Measurements from ENCODE around the gene BPGM.
"Not testable (repeated sequence)": the region's sequence is repeated elsewhere in the genome, so short reads cannot be mapped to it uniquely, and the experiment has no call there.

Gene BPGM

GRCh38 chr7:134665045-134665444 is 18.4 kb downstream of the BPGM start:
- not testable (repeated sequence) for DNase-seq (ENCODE audit: low read depth in 2 of 2)

GRCh38 chr7:134667899-134668298 is 21.2 kb downstream of the BPGM start:
- DNase-seq (ENCODE audit: low read depth in 2 of 2), result no peak

- DNase-seq (ENCODE audit: low read depth in 2 of 2), result no peak
Observed at GRCh38 chr7:134669388-134669787, 22.7 kb downstream of the BPGM start.

GRCh38 chr7:134669845-134670373 is 23.3 kb downstream of the BPGM start:
- DNase-seq (ENCODE audit: low read depth in 2 of 2), result peak; percentile 31 to 38

GRCh38 chr7:134671609-134672008 is 25.0 kb downstream of the BPGM start:
- DNase-seq (ENCODE audit: low read depth in 2 of 2), result no peak

- no peak for DNase-seq (ENCODE audit: low read depth in 2 of 2)
Observed at GRCh38 chr7:134674424-134674823, 27.8 kb downstream of the BPGM start.

- DNase-seq (ENCODE audit: low read depth in 2 of 2), result no peak
Observed at GRCh38 chr7:134676743-134677142, 30.1 kb downstream of the BPGM start.

- no peak for DNase-seq (ENCODE audit: low read depth in 2 of 2)
Observed at GRCh38 chr7:134678115-134678514, 31.5 kb downstream of the BPGM start.

GRCh38 chr7:134679006-134679405 is 32.4 kb downstream of the BPGM start:
- no peak for DNase-seq (ENCODE audit: low read depth in 2 of 2)

GRCh38 chr7:134684165-134684564 is 37.5 kb downstream of the BPGM start:
- no peak for DNase-seq (ENCODE audit: low read depth in 2 of 2)

- no peak for DNase-seq (ENCODE audit: low read depth in 2 of 2)
Observed at GRCh38 chr7:134685250-134685649, 38.6 kb downstream of the BPGM start.

- DNase-seq (ENCODE audit: low read depth in 2 of 2), result no peak
Observed at GRCh38 chr7:134686786-134687185, 40.1 kb downstream of the BPGM start.

- not testable (repeated sequence) for DNase-seq (ENCODE audit: low read depth in 2 of 2)
Observed at GRCh38 chr7:134689550-134689949, 42.9 kb downstream of the BPGM start.

GRCh38 chr7:134690016-134690415 is 43.4 kb downstream of the BPGM start:
- no peak for DNase-seq (ENCODE audit: low read depth in 2 of 2)

- DNase-seq (ENCODE audit: low read depth in 2 of 2), result no peak
Observed at GRCh38 chr7:134690614-134691504, 44.2 kb downstream of the BPGM start.

- DNase-seq (ENCODE audit: low read depth in 2 of 2), result no peak
Observed at GRCh38 chr7:134691546-134692343, 45.1 kb downstream of the BPGM start.

GRCh38 chr7:134692344-134692705 is 45.7 kb downstream of the BPGM start:
- no peak for DNase-seq (ENCODE audit: low read depth in 2 of 2)

- DNase-seq (ENCODE audit: low read depth in 2 of 2), result peak in 1 of 2 donors; percentile 14
Observed at GRCh38 chr7:134693256-134693655, 46.6 kb downstream of the BPGM start.

- DNase-seq (ENCODE audit: low read depth in 2 of 2), result no peak
Observed at GRCh38 chr7:134694299-134694698, 47.6 kb downstream of the BPGM start.

- no peak for DNase-seq (ENCODE audit: low read depth in 2 of 2)
Observed at GRCh38 chr7:134694767-134695166, 48.1 kb downstream of the BPGM start.

- no peak for DNase-seq (ENCODE audit: low read depth in 2 of 2)
Observed at GRCh38 chr7:134695321-134695860, 48.7 kb downstream of the BPGM start.

- DNase-seq (ENCODE audit: low read depth in 2 of 2), result no peak
Observed at GRCh38 chr7:134696261-134696660, 49.6 kb downstream of the BPGM start.

All from stimulated activated CD8-positive, alpha-beta memory T cell treated with anti-CD3 and anti-CD28 coated beads, Interleukin-15, amount 100 ng/mL, for 48 hours (primary cell).